Retinal pigment epithelial cell (primary cell): Measurements from ENCODE around the gene SEC61A2.
A peak's percentile ranks its signal among the peaks of the same experiment; 100 is the strongest.
"Not testable (repeated sequence)": the region's sequence is repeated elsewhere in the genome, so short reads cannot be mapped to it uniquely, and the experiment has no call there.

Experiments
- DNase-seq: peaks from one replicate; pipeline ENCODE4 v3.0.0-alpha.2; 2010; ENCODE audit warnings: low read depth
- H3K4me3 ChIP-seq: 2 replicates; pipeline ENCODE4 v1.5.1; 2011; ENCODE audit warnings: mild to moderate bottlenecking, low read length, control low read depth, moderate library complexity
- TF ChIP-seq, protein P1 (sequence below): conservative IDR thresholded peaks from 2 replicates; pipeline ENCODE4 v1.5.1; 2011; ENCODE audit warnings: low read depth, low read length, control low read depth, inconsistent platforms

The SEC61A2 gene

GRCh38 chr10:12129222-12130111, at the start of gene SEC61A2:
Gene SEC61A2, plus strand, starts transcription at chr10:12129677. Its CDS starts 111 bp downstream, at chr10:12129788.
- TF ChIP-seq, protein P1, sequence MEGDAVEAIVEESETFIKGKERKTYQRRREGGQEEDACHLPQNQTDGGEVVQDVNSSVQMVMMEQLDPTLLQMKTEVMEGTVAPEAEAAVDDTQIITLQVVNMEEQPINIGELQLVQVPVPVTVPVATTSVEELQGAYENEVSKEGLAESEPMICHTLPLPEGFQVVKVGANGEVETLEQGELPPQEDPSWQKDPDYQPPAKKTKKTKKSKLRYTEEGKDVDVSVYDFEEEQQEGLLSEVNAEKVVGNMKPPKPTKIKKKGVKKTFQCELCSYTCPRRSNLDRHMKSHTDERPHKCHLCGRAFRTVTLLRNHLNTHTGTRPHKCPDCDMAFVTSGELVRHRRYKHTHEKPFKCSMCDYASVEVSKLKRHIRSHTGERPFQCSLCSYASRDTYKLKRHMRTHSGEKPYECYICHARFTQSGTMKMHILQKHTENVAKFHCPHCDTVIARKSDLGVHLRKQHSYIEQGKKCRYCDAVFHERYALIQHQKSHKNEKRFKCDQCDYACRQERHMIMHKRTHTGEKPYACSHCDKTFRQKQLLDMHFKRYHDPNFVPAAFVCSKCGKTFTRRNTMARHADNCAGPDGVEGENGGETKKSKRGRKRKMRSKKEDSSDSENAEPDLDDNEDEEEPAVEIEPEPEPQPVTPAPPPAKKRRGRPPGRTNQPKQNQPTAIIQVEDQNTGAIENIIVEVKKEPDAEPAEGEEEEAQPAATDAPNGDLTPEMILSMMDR: no peak
- DNase-seq: peak; percentile 42
- H3K4me3 ChIP-seq: peak within 1 kb of the TSS; percentile 92

DNA sequence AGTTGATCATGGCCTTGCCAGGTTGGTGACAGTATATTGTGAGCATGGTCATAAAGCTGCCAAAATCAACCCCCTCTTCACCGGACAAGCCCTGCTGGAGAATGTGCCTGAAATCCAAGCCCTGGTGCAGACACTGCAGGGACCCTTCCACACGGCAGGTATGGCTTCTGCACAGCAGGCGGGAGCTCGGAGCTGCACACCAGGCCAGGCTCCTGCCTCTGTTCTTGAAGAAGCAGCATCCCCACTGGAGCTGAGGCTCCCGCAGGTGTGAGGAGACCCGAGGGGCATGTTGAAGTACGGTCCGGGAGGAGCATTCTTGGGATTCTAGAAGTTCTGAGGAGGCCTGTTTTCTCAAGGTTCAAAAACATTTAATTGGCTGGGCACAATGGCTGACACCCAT, 48.0 kb upstream of the SEC61A2 start:
- no peak overlapping the region for H3K4me3 ChIP-seq
- TF ChIP-seq, protein P1: no peak
- no peak for DNase-seq

GRCh38 chr10:12081879-12082557, 47.5 kb upstream of the SEC61A2 start:
- TF ChIP-seq, protein P1: no peak
- DNase-seq: no peak
- no peak overlapping the region for H3K4me3 ChIP-seq

DNA sequence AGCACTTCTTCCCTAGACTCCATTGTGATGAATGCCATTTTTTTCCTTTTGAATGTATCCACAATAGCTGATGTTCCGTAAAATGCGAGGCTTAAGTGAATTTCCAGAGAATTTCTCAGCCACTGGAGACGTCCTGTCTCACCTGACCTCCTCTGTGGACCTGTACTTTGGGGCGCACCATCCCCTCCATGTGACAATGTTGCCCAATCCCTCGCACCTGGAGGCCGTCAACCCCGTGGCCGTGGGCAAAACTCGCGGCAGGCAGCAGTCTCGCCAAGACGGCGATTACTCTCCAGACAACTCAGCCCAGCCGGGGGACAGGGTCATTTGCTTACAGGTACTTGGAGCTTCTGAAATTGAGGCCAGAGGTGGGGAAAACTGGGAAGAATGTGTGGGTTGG, 40.6 kb upstream of the SEC61A2 start:
- TF ChIP-seq, protein P1: no peak
- no peak for DNase-seq
- no peak overlapping the region for H3K4me3 ChIP-seq

GRCh38 chr10:12091421-12091820, 38.1 kb upstream of the SEC61A2 start:
- TF ChIP-seq, protein P1: no peak
- no peak for DNase-seq
- H3K4me3 ChIP-seq: no peak overlapping the region

- H3K4me3 ChIP-seq, DNase-seq: not testable (repeated sequence)
Observed at GRCh38 chr10:12097361-12097760, 32.1 kb upstream of the SEC61A2 start.

GRCh38 chr10:12097791-12098190, 31.7 kb upstream of the SEC61A2 start:
- no peak for DNase-seq
- H3K4me3 ChIP-seq: no peak overlapping the region
- TF ChIP-seq, protein P1: no peak
